Measurements from ENCODE around the gene GRK7. TPM values are rescaled to one million over a fixed set of nuclear protein-coding genes. Genes with fewer than 3 reads are reported as not detected.

The GRK7 gene
- total RNA-seq, 1 donor from 2014 or later = 0.12 TPM

GRCh38 chr3:141725036-141725435 is 38.2 kb upstream of the GRK7 start:
- H3K36me3 ChIP-seq = no peaks in the 10 kb centered on the region
- H3K9me3 ChIP-seq = no peaks in the 10 kb centered on the region
- no peaks in the 10 kb centered on the region for H3K4me1 ChIP-seq
- TF ChIP-seq CTCF (IDR thresholded peaks at IDR 0.05) = no peak
- intact Hi-C loops (cut with DNase I) = no loop called here
- no peak for ATAC-seq
- DNase-seq = no peak
- no peaks in the 10 kb centered on the region for H3K27me3 ChIP-seq
- no peak overlapping the region for H3K27ac ChIP-seq
- no peak overlapping the region for H3K4me3 ChIP-seq

- intact Hi-C loops (cut with DNase I) = no loop called here
- ATAC-seq (no peak), DNase-seq (no peak)
- no peak overlapping the region for H3K4me3 ChIP-seq
- no peak for TF ChIP-seq CTCF (IDR thresholded peaks at IDR 0.05)
- H3K36me3 ChIP-seq = no peaks in the 10 kb centered on the region
- H3K9me3 ChIP-seq = no peaks in the 10 kb centered on the region
- H3K27me3 ChIP-seq = no peaks in the 10 kb centered on the region
- H3K4me1 ChIP-seq = no peaks in the 10 kb centered on the region
- H3K27ac ChIP-seq = no peak overlapping the region
Measured at GRCh38 chr3:141726483-141726882, 36.7 kb upstream of the GRK7 start.

- ATAC-seq (peak; percentile 48), DNase-seq (no peak)
- no peak overlapping the region for H3K27ac ChIP-seq
- TF ChIP-seq CTCF (IDR thresholded peaks at IDR 0.05) = no peak
- no peak overlapping the region for H3K4me3 ChIP-seq
- no peaks in the 10 kb centered on the region for H3K36me3 ChIP-seq
- no peaks in the 10 kb centered on the region for H3K27me3 ChIP-seq
- intact Hi-C loops (cut with DNase I) = no loop called here
- no peaks in the 10 kb centered on the region for H3K4me1 ChIP-seq
- H3K9me3 ChIP-seq = no peaks in the 10 kb centered on the region
Measured at GRCh38 chr3:141728355-141728892, 34.8 kb upstream of the GRK7 start.

GRCh38 chr3:141729240-141729639 is 34.0 kb upstream of the GRK7 start:
- Histone ChIP-seq H3K4me3 (no peak overlapping the region), H3K27me3 (no peaks in the 10 kb centered on the region), H3K4me1 (no peaks in the 10 kb centered on the region), H3K27ac (no peak overlapping the region), H3K36me3 (no peaks in the 10 kb centered on the region), H3K9me3 (no peaks in the 10 kb centered on the region)
- TF ChIP-seq CTCF (IDR thresholded peaks at IDR 0.05) = no peak
- intact Hi-C loops (cut with DNase I) = no loop called here
- ATAC-seq (no peak), DNase-seq (no peak)

- ATAC-seq (no peak), DNase-seq (no peak)
- no peaks in the 10 kb centered on the region for H3K27me3 ChIP-seq
- no peak overlapping the region for H3K27ac ChIP-seq
- H3K4me1 ChIP-seq = peaks cover 10% of the 10 kb centered on the region
- H3K4me3 ChIP-seq = no peak overlapping the region
- no peaks in the 10 kb centered on the region for H3K9me3 ChIP-seq
- TF ChIP-seq CTCF (IDR thresholded peaks at IDR 0.05) = no peak
- no peaks in the 10 kb centered on the region for H3K36me3 ChIP-seq
- intact Hi-C loops (cut with DNase I) = no loop called here
Measured at GRCh38 chr3:141735176-141735575, 28.0 kb upstream of the GRK7 start.

All from upper lobe of right lung (tissue), 1 donor.